ENCODE measurements around the gene SIPA1L3.
A peak's percentile ranks its signal among the peaks of the same experiment; 100 is the strongest.

SIPA1L3 gene

GRCh38 chr19:38072776-38073750, 166.1 kb downstream of the SIPA1L3 start:
- DNase-seq (ENCODE audit: low read depth) = no peak

- no peak for DNase-seq (ENCODE audit: low read depth)
Measured at GRCh38 chr19:38073841-38074685, 167.1 kb downstream of the SIPA1L3 start.

DNA sequence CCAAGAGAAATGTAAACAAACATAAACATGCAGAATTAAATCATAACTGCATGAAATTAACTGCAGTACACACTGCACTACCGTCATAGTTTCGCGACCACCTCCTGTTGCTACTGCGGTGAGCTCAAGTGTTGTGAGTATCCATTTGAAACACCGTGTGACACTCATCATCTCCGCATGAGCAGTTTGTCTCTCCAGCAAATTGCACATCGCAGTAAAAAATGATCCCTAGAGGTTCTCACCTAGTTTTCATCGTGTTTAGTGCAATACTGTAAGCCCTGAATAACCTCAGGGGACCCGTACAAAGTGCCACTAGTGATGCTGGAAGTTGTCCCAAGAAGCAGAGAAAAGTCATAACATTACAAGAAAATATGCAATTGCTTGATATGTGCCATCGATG, 169.3 kb downstream of the SIPA1L3 start:
- DNase-seq (ENCODE audit: low read depth) = no peak

GRCh38 chr19:38078302-38078930, 171.4 kb downstream of the SIPA1L3 start:
- DNase-seq (ENCODE audit: low read depth) = no peak

- DNase-seq (ENCODE audit: low read depth) = no peak
Measured at GRCh38 chr19:38079926-38080380, 172.9 kb downstream of the SIPA1L3 start.

- no peak for DNase-seq (ENCODE audit: low read depth)
Measured at GRCh38 chr19:38081547-38082255, 174.7 kb downstream of the SIPA1L3 start.

GRCh38 chr19:38082256-38083118, 175.5 kb downstream of the SIPA1L3 start:
- DNase-seq (ENCODE audit: low read depth) = no peak

GRCh38 chr19:38084196-38084595, 177.2 kb downstream of the SIPA1L3 start:
- DNase-seq (ENCODE audit: low read depth) = no peak

GRCh38 chr19:38089440-38089839, 182.4 kb downstream of the SIPA1L3 start:
- no peak for DNase-seq (ENCODE audit: low read depth)

- DNase-seq (ENCODE audit: low read depth) = no peak
Measured at GRCh38 chr19:38093154-38093553, 186.1 kb downstream of the SIPA1L3 start.

DNA sequence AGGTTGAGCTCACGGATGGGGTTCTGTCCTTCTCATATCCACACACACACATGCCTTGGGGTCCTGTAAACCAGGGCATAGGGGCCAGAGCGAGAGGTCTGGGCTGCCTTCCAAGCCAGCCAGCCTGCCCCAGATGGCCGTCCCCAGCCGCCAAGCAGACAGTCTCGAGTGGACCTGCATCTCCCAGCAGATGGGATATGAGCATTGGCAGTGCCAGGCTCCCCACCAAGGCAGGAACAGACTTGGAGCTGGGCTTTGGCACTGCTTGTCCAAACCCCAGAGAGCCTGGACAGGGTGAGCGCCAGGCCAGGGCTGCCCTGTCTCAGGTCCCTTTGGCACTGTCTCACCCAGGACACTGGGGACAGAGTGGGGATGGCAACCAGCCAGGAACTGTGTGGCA, 186.6 kb downstream of the SIPA1L3 start:
- no peak for DNase-seq (ENCODE audit: low read depth)

DNA sequence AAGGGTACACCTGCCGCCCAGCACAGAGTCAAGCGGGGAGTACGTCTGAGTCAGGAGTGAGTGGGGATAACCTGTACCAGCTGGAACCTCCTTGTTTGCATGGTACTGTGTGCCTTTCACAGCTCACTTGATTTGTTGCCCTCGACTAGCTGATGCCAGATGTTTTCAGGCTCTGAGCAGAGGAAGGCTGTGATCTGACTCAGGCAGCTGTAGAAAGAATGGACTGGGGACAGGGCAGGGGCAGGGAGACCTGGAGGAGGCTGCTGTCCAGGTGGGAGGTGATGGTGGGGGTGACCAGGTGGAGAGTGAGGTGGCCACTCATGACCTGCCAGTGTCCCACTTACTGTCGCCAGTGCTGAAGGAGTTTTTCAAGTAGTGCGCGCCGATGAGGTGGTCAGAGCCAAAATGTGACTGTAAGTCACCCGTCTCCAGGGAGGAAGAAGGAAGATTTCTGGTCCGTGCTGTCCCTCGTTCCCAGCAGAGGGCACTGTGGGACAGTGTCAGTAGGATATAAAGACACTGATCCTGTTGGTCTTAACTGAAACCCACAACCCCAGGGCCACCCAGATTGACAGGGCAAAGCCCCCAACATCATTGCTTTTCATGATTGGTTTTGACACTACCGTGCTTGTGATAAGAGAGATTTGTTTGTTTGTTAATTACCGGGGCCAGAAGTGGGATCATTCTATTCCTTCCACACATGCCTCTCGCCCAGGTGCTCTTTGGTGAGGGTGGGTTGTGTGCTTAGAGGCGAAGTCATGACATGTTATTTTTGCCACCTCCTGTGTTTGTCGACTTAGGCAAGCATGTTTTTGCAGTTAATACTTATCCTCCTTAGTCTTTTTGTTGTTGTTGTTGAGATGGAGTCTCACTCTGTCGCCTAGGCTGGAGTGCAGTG, 188.7 kb downstream of the SIPA1L3 start:
- peak; percentile 25 for DNase-seq (ENCODE audit: low read depth)

- no peak for DNase-seq (ENCODE audit: low read depth)
Measured at GRCh38 chr19:38099966-38100365, 193.0 kb downstream of the SIPA1L3 start.

DNA sequence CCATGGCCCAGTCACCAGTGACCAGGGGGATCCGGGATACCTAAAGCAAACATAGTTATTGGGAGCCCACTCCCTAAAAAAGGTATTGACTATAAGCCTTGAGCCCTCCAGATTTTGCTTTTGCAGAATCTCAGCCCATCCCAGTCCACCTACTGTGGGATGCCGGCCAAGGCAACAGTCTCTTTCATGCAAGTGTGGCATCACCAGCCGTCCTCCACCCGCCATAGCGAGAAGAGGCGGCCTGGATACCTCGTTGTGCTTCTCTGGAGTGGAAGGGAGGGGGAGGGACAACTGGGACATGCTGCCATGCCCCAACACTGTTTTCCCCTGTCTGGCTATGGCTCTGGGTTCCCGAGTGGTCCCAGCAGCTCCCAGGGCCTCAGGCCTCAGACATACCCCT, 193.6 kb downstream of the SIPA1L3 start:
- no peak for DNase-seq (ENCODE audit: low read depth)

DNA sequence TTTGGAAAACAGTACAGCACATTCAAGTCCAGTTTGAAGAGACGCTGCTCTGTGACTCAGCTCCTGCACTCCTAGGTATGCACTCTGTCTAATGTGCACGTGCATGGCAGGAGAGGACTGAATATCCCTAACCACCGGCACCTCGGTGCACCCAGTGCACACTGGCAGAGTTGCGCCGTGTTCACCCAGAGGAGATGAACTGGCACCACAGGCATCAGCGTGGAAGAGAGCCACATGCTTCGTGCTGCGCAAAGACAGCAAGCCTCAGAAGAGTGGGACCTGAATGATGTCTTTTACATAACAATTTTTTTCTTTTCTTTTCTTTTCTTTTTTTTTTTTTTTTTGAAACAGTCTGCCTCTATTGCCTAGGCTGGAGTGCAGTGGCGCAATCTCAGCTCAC, 194.7 kb downstream of the SIPA1L3 start:
- DNase-seq (ENCODE audit: low read depth) = no peak

GRCh38 chr19:38105574-38105973, 198.6 kb downstream of the SIPA1L3 start:
- DNase-seq (ENCODE audit: low read depth) = no peak

DNA sequence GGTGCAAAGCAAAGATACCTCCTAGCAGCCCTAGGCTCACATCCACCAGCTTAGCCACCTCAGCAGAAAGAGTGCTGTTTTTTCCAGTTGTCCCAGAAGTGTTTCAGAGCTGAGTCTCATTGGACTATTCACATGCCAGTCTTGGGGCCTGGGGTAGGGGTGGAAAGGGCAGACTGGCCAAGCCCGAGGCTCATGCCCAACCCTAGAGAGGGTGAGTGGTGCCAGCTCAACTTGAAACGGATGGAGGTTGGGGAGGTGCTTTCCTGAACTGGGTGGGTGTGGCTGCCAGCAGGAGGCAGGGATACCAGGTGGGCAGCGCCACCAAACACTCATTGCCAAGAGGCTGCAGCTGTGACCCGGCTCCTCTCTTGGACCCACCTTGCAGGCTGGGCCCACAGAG, 200.1 kb downstream of the SIPA1L3 start:
- no peak for DNase-seq (ENCODE audit: low read depth)

GRCh38 chr19:38111898-38112297, 204.9 kb downstream of the SIPA1L3 start:
- DNase-seq (ENCODE audit: low read depth) = no peak

DNA sequence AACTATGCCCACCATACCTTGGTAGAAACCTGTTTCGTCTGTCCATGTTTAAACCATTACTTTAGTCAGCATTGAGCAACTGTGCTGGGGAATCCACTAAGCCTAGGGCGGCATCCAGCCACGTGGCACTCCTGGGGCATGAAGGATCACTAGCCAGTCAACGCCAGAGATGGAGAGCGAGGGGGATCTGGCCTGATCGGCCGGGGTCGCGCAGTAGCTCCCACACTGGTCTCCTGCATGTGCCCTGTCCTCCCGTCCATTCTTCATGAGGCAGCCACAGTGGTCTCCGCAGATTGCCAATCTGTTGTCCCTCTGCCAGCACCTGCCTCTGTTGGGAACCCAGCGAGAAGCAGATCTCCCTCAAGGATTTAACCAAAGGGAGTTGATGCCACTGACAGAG, 207.6 kb downstream of the SIPA1L3 start:
- DNase-seq (ENCODE audit: low read depth) = no peak

All from activated T-helper 9 cell treated with anti-CD3 and anti-CD28 coated beads, Interleukin-2, amount 50 U/mL, for 16 hours (primary cell).